GM12872 (cell line): ENCODE measurements around the gene ZSWIM3.

ENCODE experiments used
- TF ChIP-seq, protein P1 (sequence below): IDR thresholded peaks from 3 replicates; pipeline ENCODE4 v1.5.1; 2011; ENCODE audit warnings: low read depth, mild to moderate bottlenecking, low read length, moderate library complexity; ENCODE audit not compliant: insufficient read depth

Gene ZSWIM3

DNA sequence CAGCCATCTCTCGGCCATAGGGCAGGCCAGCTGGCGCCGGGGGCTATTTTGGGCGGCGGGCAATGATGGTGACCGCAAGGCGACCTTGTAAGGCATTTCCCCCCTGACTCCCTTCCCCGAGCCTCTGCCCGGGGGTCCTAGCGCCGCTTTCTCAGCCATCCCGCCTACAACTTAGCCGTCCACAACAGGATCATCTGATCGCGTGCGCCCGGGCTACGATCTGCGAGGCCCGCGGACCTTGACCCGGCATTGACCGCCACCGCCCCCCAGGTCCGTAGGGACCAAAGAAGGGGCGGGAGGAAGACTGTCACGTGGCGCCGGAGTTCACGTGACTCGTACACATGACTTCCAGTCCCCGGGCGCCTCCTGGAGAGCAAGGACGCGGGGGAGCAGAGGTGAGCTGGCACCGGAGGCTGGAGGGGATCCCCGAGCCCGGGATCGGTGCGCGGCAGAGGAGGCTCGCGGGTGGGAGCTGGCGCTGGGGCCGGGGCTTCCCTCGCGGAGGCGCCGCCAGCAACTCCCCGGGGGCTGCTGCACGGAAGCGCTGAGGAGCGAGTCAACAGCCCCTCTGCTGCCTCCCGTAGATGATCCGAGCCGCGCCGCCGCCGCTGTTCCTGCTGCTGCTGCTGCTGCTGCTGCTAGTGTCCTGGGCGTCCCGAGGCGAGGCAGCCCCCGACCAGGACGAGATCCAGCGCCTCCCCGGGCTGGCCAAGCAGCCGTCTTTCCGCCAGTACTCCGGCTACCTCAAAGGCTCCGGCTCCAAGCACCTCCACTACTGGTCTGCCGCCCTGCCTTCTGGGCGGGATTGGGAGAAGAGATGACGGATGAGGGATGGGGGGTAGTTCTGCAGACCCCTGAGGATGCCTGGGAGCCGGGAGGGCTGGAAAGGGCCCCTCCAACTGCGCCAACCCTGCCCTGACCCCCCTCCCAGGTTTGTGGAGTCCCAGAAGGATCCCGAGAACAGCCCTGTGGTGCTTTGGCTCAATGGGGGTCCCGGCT is 33.9 kb downstream of the ZSWIM3 start, which contains the start of the genes CTSA and NEURL2:
CTSA (plus strand) TSS at position 351 of the 999 bp plus-strand sequence; CDS start at position 585, 234 bp downstream.
NEURL2 (minus strand) TSS at position 224 of the 999 bp plus-strand sequence; CDS start at position 7, 217 bp downstream.
- TF ChIP-seq, protein P1, sequence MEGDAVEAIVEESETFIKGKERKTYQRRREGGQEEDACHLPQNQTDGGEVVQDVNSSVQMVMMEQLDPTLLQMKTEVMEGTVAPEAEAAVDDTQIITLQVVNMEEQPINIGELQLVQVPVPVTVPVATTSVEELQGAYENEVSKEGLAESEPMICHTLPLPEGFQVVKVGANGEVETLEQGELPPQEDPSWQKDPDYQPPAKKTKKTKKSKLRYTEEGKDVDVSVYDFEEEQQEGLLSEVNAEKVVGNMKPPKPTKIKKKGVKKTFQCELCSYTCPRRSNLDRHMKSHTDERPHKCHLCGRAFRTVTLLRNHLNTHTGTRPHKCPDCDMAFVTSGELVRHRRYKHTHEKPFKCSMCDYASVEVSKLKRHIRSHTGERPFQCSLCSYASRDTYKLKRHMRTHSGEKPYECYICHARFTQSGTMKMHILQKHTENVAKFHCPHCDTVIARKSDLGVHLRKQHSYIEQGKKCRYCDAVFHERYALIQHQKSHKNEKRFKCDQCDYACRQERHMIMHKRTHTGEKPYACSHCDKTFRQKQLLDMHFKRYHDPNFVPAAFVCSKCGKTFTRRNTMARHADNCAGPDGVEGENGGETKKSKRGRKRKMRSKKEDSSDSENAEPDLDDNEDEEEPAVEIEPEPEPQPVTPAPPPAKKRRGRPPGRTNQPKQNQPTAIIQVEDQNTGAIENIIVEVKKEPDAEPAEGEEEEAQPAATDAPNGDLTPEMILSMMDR = no peak

DNA sequence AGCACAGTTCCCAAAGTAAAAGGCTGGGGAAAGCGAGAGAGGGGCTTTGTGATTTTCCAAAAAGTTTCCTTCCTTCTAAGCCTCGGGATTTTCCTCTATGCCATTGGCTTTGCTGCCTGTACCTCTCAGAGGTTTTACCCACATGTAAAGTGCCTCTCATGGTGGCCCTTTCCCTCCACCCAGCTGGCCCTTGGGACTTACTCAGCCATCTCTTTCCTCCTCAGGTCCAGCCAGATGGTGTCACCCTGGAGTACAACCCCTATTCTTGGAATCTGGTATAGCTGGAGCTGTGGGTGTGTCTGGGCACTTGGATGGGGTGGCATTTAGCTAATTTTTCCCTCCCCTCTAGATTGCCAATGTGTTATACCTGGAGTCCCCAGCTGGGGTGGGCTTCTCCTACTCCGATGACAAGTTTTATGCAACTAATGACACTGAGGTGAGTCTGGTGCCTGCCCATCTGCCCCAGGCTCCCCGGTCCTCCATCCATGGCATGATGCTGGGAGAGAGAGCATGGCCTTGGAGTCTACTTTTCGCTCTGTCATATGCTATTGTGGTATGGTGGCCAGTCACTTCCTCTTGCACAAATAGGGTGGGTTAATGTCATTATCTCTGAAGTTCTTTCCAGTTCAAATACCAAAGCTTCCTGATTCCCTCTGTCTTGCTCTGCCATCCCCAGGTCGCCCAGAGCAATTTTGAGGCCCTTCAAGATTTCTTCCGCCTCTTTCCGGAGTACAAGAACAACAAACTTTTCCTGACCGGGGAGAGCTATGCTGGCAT is 34.8 kb downstream of the ZSWIM3 start:
- TF ChIP-seq, protein P1 = no peak

DNA sequence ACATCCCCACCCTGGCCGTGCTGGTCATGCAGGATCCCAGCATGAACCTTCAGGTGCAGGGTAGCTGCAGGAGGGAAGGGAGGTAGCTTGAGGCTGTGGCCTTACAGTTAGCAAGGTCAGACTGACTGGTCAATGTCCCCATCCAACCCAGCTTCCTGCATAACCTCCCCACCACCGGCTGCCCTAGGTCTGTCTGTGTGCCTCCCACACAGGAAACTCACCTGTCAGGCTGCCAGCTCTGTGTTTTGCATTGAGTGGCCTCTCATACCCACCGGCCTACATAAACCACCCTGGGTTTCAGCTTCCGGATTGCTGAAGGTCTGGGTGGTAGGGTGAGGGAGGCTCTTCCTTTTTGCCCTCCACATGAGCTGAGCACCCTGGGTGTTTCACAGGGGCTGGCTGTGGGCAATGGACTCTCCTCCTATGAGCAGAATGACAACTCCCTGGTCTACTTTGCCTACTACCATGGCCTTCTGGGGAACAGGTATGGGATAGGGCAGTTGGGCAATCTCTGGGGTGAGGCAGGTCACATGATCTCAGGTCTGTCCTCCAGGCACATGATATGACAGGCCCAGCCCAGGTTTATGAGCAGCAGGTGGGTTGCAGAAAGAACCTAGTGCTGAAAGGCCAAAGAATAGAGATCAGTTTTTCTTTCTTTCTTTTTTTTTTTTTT is 35.5 kb downstream of the ZSWIM3 start:
- TF ChIP-seq, protein P1 = no peak

DNA sequence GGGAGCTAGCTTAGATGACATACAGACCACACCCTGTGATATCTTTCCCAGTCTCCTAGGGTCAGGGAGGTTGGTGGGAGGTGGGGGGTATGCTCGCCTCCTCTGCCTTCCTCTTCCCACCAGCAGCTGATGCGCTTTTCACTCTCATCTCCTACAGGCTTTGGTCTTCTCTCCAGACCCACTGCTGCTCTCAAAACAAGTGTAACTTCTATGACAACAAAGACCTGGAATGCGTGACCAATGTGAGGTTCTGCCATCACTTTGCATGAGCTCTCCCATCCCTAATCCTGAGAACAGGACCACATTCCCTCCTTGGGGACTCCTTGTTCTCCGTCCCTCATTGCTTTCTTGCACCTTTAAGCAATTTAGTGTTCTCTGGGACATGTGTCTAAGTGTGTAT is 36.4 kb downstream of the ZSWIM3 start:
- TF ChIP-seq, protein P1 = no peak

DNA sequence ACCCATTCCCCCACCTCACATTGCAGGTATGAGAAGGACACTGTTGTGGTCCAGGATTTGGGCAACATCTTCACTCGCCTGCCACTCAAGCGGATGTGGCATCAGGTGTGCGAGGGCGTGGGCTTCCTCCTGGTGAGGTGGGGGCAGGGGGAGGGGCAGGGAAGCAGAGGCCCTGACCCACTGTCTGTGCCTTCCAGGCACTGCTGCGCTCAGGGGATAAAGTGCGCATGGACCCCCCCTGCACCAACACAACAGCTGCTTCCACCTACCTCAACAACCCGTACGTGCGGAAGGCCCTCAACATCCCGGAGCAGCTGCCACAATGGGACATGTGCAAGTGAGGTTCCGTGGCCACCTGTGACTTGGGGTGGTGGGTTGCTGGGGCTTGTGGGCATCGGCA is 37.4 kb downstream of the ZSWIM3 start:
- TF ChIP-seq, protein P1 = no peak

DNA sequence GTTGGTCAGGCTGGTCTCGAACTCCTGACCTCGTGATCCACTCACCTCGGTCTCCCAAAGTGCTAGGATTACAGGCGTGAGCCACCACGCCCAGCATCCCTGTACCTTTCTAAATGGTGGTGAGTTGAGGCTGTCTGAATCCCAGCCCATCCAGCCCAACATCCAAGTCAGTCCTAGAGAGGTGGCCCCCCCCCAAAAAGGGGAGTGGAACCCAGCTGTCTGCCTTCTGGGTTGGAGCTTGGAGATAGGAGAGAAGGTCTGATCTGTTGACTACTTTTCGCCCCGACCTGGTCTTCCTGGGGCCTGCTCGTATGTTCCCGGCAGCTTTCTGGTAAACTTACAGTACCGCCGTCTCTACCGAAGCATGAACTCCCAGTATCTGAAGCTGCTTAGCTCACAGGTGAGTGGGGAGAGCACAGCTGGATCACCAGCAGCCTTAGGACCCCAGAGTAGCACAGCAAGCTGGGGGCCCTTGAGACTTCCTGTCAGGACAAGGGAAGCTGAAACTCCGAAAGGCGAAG is 39.3 kb downstream of the ZSWIM3 start:
- TF ChIP-seq, protein P1 = no peak
